Dendritic cell treated with granulocyte-macrophage colony-stimulating factor and Interleukin-4, amounts not matched to agents 40 ng/mL and 50 ng/mL, for 4 days (primary cell): ENCODE data around the gene TMBIM6.
"Not testable (repeated sequence)": the region's sequence is repeated elsewhere in the genome, so short reads cannot be mapped to it uniquely, and the experiment has no call there.

Source experiments
- H3K27ac Mint-ChIP-seq: one replicate; pipeline ENCODE4 v1.8.0; 2022; ENCODE audit warnings: mild to moderate bottlenecking, mixed read lengths
- H3K27me3 Mint-ChIP-seq: one replicate; pipeline ENCODE4 v1.8.0; 2022; ENCODE audit warnings: mild to moderate bottlenecking, mixed read lengths
- H3K36me3 Mint-ChIP-seq: one replicate; pipeline ENCODE4 v1.8.0; 2022; ENCODE audit warnings: low read depth, mixed read lengths
- H3K4me1 Mint-ChIP-seq: one replicate; pipeline ENCODE4 v1.8.0; 2022; ENCODE audit warnings: low read depth, mixed read lengths
- H3K4me3 Mint-ChIP-seq: one replicate; pipeline ENCODE4 v1.8.0; 2022; ENCODE audit warnings: mild to moderate bottlenecking, moderate library complexity, mixed read lengths
- H3K9me3 Mint-ChIP-seq: one replicate; pipeline ENCODE4 v1.8.0; 2022; ENCODE audit warnings: mixed read lengths
- intact Hi-C: fragments of 100-400 bp; cut with micrococcal nuclease; formaldehyde crosslinking; loops from one replicate; pipeline ENCODE4 v1.15.0; 2022

Gene TMBIM6

DNA sequence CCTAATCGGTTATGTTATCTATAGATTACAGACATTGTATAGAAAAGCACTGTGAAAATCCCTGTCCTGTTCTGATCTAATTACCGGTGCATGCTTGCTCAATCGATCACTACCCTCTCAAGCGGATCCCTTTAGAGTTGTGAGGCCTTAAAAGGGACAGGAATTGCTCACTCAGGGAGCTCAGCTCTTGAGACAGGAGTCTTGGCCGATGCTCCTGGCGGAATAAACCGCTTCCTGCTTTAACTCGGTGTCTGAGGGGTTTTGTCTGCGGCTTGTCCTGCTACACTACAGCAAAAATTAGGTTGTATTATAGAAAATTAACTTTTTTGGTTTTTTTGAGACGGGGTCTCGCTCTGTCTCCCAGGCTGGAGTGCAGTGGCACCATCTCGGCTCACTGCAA lies 1.1 kb upstream of the TMBIM6 start:
- H3K27ac Mint-ChIP-seq, H3K4me3 Mint-ChIP-seq, H3K9me3 Mint-ChIP-seq, H3K27me3 Mint-ChIP-seq: not testable (repeated sequence)
- H3K36me3 Mint-ChIP-seq, result peaks cover 37% of the 10 kb centered on the region
- intact Hi-C loops, result loop anchor here (2.0 kb wide), 1 partner anchor 33 kb away; the partner anchor contains the start of gene FMNL3
- peaks cover 31% of the 10 kb centered on the region for H3K4me1 Mint-ChIP-seq

DNA sequence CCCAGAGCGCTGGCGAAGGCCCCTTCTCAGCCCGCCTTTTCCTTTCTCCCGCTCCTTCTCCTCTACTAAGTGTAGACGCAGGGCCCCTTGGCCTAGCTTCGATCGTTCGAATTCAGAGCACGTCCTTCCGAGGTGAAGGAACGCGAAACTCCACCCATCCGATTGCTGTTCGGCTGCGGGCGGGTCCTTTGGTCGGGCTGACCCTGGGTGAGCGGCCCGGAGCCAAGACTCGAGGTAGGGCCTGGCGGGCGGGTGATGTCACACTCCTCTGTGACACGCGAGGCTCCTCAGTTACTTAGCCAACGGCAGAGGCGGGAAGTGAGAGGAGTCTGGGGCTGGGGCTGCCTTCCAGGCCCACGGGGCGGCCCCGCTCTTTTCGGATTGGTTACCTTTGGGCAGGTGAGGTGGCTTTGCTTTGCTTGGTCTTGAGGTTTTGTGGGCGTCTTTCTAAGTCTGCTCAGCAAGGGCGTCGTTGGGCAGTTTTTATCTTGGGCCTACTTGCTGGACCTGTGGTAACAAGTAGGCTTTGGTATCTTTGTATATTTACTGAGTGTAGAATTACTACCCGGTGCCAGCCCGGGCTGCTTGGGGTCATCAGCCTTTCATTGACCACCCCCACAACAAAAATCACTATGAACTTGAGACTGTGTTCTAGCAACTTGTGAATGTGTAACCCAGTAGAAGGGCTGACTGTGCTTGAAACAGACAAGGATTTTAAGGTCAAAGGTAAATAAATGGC lies 694 bp downstream of the TMBIM6 start:
- Mint-ChIP-seq H3K9me3 (no peaks in the 10 kb centered on the region), H3K27me3 (no peaks in the 10 kb centered on the region), H3K4me3 (peak overlapping the region; percentile 84), H3K4me1 (peaks cover 44% of the 10 kb centered on the region), H3K36me3 (peaks cover 46% of the 10 kb centered on the region), H3K27ac (peak overlapping the region; percentile 96)
- intact Hi-C loops, result loop anchor here (2.0 kb wide), 1 partner anchor 35 kb away; the partner anchor contains the start of gene FMNL3

DNA sequence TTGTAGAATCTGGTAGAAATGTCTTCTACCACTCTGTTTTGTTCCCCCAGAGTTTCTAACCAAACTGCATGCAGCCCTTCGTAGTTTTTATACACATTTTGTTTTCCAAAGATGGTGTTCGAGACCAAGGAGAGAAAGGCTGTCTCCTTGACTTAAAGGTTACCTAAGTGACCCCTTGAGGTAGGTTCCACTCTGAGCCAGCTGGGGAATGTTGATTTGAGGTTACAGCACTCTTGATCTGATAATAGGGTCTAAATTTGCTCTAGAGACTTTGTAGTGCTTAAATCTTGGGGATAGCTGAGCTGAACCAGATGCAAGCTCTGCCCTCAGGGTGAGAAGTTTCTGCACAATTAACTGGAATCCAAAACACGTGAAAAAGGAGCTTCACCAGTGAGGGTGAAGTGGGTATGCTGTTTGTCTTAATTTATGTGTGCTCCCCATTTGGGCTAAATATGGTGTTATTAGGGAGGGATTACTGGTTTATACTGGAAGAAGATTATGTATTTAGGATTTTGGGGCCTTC lies 3.1 kb downstream of the TMBIM6 start:
- Mint-ChIP-seq H3K27me3 (no peaks in the 10 kb centered on the region), H3K27ac (no peak overlapping the region), H3K4me3 (no peak overlapping the region), H3K4me1 (peaks cover 65% of the 10 kb centered on the region), H3K36me3 (peaks cover 56% of the 10 kb centered on the region), H3K9me3 (no peaks in the 10 kb centered on the region)
- intact Hi-C loops, result no loop called here

DNA sequence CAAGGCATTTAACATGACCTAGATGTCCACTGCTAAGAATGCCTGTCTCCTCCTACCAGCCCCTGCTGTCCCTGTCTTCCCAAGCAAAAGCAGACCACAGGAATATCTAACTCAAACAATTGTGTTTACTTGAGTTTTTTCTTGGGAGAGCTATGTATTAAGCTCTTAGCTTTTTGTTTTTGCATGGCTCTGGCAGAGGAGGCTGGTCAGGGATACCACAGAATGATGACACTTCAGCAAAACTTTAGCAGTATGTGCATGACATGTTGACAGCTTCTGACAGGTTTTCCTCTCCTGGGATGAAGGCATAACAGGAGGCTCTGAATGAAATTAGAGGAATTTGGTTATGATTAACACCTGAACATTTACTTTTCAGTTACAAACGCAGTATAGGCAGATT lies 6.9 kb downstream of the TMBIM6 start:
- Mint-ChIP-seq H3K4me3 (no peak overlapping the region), H3K27ac (no peak overlapping the region), H3K9me3 (no peaks in the 10 kb centered on the region), H3K4me1 (peaks cover 84% of the 10 kb centered on the region), H3K27me3 (no peaks in the 10 kb centered on the region), H3K36me3 (peaks cover 66% of the 10 kb centered on the region)
- intact Hi-C loops, result no loop called here

DNA sequence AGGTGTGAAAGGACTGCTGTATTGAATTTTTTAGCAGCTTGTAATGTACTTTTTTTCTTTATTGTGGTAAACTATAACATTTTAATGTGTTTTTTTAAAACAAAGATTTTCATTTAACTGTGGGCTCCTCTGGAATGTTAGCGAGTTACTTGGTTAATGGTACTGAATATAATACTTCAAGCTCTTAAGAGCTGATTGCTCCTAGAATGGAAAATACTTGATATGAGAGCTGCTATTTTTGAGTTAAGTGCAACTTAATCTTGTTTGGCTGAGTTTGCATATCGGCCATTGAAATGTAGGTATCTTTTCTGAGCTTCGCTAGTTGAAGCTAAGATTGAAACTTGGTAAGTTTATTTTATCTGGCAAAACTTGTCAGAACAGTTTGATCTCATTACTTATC lies 7.4 kb downstream of the TMBIM6 start:
- Mint-ChIP-seq H3K27ac (no peak overlapping the region), H3K36me3 (peaks cover 66% of the 10 kb centered on the region), H3K9me3 (no peaks in the 10 kb centered on the region), H3K4me1 (peaks cover 84% of the 10 kb centered on the region), H3K4me3 (no peak overlapping the region), H3K27me3 (no peaks in the 10 kb centered on the region)
- intact Hi-C loops, result no loop called here

DNA sequence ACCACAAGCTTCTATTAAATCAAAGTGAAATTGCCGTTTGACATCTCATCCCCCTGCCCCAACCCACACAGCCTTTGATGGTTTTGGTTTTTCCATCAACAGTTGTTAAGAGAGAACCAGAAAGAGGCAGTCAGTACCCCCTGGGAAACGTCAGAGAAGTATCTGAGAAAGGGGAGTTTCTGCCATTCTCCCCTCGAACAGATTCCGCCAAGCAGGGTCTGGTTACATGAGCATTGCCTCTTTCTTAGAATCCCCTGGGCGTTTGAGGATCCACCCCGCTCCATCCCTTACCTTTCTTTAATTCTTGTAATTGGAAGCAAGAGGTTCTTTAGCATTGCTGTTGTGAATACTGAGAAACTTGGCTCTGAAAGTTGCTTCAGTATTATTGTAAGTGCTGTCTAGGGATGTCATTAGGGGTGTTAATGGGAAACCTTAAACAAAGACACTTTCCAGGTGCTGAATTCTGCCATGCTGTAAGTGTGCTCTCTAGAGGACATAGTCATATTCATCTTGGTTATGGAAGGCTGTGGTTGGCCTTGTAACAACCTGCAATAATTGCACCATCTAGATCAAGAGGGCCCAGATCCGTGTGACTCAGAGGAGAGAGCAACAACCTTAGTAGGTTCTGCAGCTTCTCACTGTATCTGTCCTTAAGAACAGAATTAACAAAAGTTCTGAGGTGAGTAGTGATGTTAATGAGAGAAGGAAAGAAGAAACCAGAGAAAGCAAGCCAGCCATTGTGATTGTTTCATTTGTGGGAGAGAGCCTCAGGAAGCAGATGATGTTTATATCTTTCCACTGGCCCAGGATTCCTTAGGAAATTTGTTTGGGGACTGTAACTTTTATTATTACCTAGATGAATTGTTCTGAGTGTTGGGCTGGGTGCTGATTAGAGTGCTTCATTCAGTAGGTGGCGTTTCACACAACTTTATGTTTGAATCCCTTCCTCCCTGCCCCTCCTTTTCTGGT lies 9.0 kb downstream of the TMBIM6 start:
- Mint-ChIP-seq H3K4me1 (peaks cover 84% of the 10 kb centered on the region), H3K27me3 (no peaks in the 10 kb centered on the region), H3K27ac (peak overlapping the region; percentile 66), H3K4me3 (no peak overlapping the region), H3K36me3 (peaks cover 68% of the 10 kb centered on the region), H3K9me3 (no peaks in the 10 kb centered on the region)
- intact Hi-C loops, result no loop called here

DNA sequence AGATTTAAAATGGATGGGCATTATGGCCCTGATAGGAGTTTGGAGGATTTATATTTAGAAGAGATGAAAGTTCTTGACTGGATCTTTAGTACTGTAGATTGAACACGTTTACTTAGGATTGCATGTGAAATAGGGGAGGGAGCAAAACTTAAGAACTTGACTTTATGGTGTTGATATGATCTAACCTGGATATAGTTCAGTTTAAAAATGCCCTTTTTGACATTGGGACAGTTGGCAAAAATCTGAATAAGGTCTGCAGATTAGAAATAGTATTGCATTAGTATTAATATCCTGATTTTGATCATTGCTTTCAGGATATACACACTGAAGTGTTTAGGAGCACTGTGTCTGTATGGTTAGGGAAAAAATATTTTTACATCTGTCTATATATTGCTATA lies 9.6 kb downstream of the TMBIM6 start:
- no peaks in the 10 kb centered on the region for H3K9me3 Mint-ChIP-seq
- H3K36me3 Mint-ChIP-seq, result peaks cover 75% of the 10 kb centered on the region
- peaks cover 83% of the 10 kb centered on the region for H3K4me1 Mint-ChIP-seq
- H3K27me3 Mint-ChIP-seq, result no peaks in the 10 kb centered on the region
- peak overlapping the region; percentile 66 for H3K27ac Mint-ChIP-seq
- H3K4me3 Mint-ChIP-seq, result no peak overlapping the region
- intact Hi-C loops, result no loop called here

DNA sequence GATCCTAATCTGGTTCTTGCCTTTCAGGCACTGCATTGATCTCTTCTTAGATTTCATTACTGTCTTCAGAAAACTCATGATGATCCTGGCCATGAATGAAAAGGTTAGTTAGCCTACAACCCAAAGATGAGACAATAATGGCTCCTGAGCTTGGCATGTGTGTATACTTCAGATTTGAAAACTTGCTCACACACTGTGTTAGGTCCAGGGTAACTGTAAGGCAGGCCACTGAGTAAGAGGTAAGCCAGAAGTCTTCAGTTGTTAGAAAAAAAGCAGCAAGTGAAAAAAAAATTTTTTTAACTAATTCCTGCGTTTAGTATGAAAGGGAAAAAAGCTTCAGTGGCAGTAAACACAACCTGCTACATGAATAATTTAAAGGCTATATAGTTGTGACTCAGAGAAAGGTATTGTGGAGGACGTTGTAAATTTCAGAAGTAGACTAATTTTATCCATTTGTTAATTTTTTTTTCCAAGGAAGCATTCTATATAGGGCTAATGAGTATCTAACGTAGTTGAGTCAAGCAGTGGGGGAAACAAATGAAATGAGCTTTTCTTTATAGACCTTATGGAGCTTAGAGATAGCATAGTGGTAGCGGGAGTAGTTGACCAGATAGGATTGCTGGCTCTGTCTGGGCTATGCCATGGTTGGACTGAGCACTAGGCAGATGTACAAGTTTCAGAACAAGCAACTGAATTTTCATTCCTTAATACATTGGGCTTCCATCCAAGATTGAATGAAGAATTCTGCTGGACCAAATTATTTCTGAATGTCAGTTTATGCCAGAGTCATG lies 20.5 kb downstream of the TMBIM6 start:
- intact Hi-C loops, result no loop called here
- Mint-ChIP-seq H3K36me3 (peaks cover 84% of the 10 kb centered on the region), H3K27me3 (no peaks in the 10 kb centered on the region), H3K9me3 (no peaks in the 10 kb centered on the region), H3K4me1 (peaks cover 32% of the 10 kb centered on the region), H3K27ac (peak overlapping the region; percentile 72), H3K4me3 (no peak overlapping the region)

DNA sequence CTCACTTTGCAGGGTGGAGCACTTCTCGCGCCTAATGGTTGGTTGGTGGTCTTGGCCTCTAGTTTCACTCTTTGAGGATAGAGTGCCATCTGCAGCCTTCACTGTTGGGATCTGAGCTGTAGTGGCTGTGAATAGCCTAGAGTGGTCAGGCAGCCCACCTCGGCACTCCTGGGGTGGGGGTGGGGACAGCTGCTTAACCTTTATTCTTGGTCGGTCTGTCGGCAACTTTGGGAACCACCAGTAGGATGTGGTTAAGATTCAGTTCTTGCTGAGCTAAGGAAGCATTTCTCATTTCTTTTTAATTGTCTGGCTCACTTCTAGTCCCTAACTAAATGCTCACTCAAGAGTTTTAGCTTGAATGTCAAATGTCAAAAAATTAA lies 21.1 kb downstream of the TMBIM6 start:
- Mint-ChIP-seq H3K9me3 (no peaks in the 10 kb centered on the region), H3K27me3 (no peaks in the 10 kb centered on the region), H3K4me1 (peaks cover 32% of the 10 kb centered on the region), H3K4me3 (no peak overlapping the region), H3K27ac (peak overlapping the region; percentile 72), H3K36me3 (peaks cover 78% of the 10 kb centered on the region)
- intact Hi-C loops, result no loop called here

DNA sequence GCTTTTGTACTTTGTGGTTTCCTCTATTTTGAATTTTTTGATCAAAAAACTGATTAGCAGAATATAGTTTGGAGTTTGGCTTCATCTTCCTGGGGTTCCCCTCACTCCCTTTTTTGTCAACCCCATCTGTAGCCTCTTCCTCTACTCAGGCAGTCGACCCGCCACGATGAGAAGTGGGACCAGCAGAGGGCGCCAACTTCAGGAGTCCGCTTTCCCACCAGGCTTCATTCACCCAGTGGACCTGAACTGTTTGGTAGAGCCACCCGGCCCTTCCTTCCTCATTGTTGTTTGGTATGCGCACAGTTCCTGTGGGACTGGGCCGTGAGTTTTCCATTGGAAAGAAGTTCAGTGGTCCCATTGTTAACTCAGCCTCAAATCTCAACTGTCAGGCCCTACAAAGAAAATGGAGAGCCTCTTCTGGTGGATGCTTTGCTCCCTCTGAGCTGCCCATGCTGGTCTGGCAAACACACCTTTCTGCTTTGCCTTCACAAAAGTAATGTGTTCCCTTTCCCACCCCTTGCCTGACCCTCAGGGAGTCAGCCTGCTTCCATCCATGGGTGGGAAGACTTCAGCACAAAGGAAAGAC lies 21.7 kb downstream of the TMBIM6 start:
- Mint-ChIP-seq H3K36me3 (peaks cover 71% of the 10 kb centered on the region), H3K27me3 (no peaks in the 10 kb centered on the region), H3K4me3 (no peak overlapping the region), H3K27ac (peak overlapping the region; percentile 72), H3K9me3 (no peaks in the 10 kb centered on the region), H3K4me1 (peaks cover 32% of the 10 kb centered on the region)
- intact Hi-C loops, result no loop called here

DNA sequence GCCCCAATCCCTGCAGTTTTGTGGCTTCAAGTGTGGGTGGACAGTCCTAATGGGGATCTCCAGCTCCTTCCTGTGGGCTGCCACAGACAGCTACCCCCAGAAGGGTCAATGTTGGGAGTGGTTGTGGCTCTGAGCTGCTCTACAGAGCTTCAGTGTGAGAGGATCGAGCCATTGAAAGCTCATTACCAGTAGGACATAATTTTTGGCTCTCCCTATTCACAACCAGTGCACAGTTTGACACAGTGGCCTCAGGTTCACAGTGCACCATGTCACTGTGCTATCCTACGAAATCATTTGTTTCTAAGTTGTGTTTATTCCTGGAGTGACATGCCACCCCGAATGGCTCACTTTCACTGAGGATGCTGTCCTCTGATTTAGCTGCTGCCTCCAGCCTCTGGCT lies 22.8 kb downstream of the TMBIM6 start:
- H3K4me3 Mint-ChIP-seq, result no peak overlapping the region
- peaks cover 61% of the 10 kb centered on the region for H3K36me3 Mint-ChIP-seq
- H3K9me3 Mint-ChIP-seq, result no peaks in the 10 kb centered on the region
- intact Hi-C loops, result no loop called here
- no peak overlapping the region for H3K27ac Mint-ChIP-seq
- H3K4me1 Mint-ChIP-seq, result peaks cover 32% of the 10 kb centered on the region
- H3K27me3 Mint-ChIP-seq, result no peaks in the 10 kb centered on the region

DNA sequence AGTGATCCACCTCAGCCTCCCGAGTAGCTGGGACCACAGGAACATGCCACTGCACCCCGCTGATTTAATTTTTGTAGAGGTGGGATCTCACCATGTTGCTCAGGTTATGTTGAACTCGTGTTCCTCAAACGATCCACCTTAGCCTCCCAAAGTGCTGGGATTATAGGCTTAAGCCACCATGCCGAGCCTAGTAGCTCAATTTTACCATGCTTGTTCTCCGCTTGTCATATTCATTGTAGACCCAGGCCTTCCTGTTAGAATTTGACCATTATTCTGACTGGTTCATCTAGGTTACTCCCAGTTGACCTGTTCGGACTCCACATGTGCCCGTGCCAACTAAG lies 24.7 kb downstream of the TMBIM6 start:
- peaks cover 3% of the 10 kb centered on the region for H3K27me3 Mint-ChIP-seq
- no peak overlapping the region for H3K27ac Mint-ChIP-seq
- H3K4me1 Mint-ChIP-seq, result peaks cover 31% of the 10 kb centered on the region
- peaks cover 41% of the 10 kb centered on the region for H3K36me3 Mint-ChIP-seq
- H3K4me3 Mint-ChIP-seq, result no peak overlapping the region
- H3K9me3 Mint-ChIP-seq, result no peaks in the 10 kb centered on the region
- intact Hi-C loops, result no loop called here

DNA sequence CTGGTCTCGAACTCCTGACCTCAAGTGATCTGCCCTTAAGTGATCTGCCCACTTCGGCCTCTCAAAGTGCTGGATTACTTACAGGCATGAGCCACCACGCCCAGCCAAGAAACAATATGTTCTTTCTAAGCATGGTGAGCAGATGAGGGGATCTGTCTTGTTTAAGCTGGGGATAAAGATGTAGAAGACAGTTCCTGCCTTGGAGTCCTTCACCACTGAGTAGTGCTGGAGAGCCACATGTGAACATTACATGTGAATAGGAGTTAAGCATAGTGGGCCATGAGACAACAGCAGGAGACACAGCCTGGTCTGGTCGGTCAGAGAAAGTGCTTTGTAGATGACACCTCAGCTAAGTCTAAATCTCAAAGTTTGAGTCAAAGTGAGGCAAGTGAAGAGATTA lies 26.0 kb downstream of the TMBIM6 start:
- Mint-ChIP-seq H3K9me3 (no peaks in the 10 kb centered on the region), H3K36me3 (peaks cover 29% of the 10 kb centered on the region), H3K4me1 (peaks cover 18% of the 10 kb centered on the region), H3K4me3 (no peak overlapping the region), H3K27me3 (peaks cover 5% of the 10 kb centered on the region), H3K27ac (no peak overlapping the region)
- intact Hi-C loops, result no loop called here
